ENCODE measurements around the gene ANKRD45.

DNA sequence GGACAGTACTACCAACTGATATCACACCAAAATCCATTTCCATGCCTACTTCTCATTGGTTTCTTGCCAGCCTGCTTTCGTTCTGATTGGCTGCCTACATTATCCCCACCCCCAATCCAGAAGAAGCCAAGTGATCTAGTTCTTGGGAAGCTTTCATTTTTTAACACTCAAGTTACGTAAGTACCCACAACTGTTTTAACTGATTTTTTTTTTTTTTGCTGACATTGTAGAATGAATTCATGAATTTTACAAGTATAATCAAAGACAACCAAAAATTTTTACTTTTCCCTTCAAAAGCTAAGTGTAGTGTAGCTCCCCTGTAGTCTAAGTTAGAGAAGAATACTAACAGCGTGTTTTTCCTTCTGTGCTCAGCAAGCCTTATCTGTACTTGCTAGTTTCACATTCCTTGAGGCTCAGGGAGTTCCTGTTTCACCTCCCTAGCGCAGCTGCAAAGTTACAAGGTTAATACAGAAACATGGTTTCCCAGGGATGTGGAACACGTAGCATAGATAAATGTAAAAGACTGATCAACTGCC lies 66.5 kb downstream of the ANKRD45 start, which contains the start of gene SLC9C2:
- TF ChIP-seq POLR2AphosphoS5 (IDR thresholded peaks at IDR 0.05) (no peak), CTCF (IDR thresholded peaks at IDR 0.05) (no peak), POLR2A (IDR thresholded peaks at IDR 0.05) (peak in 1 of 4 donors; percentile 22)
